GM19351 (cell line): ENCODE data around the gene FBXO31.
"Not testable (repeated sequence)": the region's sequence is repeated elsewhere in the genome, so short reads cannot be mapped to it uniquely, and the experiment has no call there.

Experiments used
- ATAC-seq: cut with Tn5 transposase; IDR thresholded peaks from one replicate; pipeline ENCODE4 v1.9.1; 2021; ENCODE audit warnings: mild to moderate bottlenecking, moderate library complexity; ENCODE audit not compliant: unreplicated experiment

Gene FBXO31

DNA sequence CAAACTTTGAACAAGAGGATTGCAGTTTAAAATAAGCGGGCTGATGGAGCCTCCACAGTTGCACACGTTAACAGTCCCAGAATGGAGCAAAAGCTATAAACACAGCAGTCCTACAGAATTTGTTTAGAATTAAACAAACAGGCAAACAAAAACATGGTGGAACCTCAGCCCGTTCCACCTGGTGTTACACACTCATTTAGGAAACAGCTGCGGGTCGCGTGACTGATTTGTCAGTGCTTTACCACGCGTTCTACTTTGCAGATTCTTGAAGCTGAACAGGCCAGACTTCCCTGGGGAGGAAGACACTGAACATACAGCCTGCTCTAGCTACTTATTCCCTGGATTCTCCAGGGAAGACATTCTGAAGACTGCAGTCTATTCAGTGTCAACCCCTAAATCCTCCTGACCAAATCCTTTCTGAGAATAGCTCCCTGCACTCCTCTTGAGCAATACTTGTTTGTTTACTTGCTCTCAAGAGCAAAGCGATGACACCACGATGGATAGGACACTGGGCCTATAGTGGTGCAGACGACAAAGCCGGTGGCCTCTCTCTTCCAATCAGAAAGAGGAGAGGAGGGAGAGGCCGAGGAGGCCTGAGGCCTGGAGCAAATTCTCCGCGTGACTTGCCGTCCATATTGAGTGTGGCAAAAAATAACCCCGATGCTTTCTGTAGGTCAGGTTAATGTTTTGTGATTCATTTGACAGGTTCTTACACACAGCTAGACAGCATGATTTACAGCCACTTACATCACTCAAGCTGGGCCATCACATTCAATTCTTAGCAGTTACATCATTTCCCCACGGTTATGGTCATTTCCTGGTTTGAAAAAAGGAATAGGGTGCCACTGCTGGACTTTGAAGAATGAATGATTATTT, 4.6 kb upstream of the FBXO31 start:
- peak; percentile 54 for ATAC-seq

DNA sequence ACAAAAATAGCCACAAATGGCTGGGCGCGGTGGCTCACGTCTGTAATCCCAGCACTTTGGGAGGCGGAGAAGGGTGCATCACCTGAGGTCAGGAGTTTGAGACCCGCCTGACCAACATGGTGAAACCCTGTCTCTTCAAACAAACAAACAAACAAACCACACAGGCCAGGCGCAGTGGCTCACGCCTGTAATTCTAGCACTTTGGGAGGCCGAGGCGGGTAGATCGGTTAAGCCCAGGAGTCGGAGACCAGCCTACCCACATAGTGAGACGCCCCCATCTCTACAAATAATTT, 1.2 kb upstream of the FBXO31 start:
- not testable (repeated sequence) for ATAC-seq

DNA sequence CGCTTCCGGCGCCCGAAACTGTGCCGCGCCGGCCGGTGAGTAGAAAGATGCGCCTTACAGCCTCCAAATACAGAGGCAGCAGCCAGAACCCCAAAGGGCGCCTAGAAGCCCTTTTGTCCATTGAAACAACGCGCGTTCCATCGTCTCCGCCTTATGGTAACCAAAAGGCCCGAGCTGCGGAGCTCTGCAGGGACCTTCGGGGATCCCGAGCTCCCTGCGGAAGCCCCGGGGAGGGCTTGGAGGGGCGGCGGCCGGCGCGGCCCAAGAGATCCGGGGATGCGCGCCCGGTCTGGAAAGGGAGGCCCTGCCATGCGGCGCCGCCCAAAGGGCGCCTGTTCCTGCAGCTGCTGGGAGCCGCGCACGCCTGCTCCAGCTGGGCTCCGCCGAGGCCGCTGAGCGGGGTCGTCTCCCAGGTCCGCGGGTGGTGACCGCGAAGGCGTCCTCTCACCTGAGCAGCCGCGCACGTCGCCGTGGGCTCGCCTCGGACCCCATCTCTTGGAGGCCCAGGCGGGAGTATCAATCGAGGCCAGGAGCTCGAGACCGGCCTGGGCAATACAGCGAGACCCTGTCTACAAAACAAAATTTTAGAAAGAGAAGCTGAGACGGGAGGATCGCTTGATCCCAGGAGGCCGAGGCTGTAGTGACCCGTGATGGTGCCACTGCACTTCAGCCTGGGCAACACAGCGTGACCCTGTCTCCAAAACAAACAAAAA, 742 bp upstream of the FBXO31 start:
- peak; percentile 31 for ATAC-seq

DNA sequence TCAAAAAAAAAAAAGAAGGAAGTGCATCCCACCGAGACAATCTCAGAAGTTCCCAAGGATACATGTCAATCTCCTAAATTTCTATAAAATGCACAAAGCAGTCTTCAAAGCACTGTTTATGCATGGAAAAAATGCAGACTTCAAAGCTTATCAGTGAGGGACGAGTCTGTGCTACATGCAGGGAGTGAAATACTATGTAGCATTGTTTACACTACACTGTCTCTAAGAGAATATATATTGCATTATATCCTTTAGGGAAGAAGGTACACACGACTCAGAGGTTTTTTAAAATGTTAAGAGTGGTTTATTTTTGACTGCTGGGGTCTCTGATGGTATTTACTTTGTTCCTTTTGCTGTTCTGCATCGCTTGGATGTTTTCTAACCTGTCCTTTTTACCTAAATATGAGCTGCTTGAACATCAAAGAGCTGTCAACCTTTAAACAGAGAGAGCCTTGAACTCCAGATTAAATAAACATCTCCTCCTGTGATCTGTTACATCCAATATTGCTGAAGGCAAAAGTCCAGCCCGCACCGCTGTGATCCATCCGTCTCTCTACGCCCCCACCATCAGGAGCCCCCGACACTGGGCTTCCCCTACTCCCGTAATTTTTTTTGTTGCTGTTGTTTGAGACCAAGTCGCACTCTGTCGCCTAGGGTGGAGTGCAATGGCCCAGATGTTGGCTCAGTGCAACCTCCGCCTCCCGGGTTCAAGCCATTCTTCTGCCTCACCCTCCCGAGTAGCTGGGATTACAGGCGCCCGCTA, 1.4 kb downstream of the FBXO31 start:
- ATAC-seq = no peak

DNA sequence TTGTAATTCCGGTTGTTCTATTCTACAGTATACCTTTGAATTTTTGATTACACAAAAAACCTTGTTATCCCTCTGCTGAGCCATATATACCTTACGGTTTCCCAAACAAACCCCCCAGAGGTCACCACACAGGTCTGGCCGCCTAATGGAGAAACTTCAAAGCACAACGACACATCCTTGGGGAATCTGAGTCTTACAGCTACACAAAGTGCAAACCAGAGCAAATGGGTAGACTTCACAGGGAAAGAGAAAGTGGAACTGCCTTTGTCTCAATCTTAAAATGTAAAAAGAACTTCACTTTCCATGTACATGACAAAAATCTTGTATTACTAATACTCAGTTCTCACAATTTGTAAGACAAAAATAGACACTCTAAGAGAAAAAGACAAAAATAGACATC, 2.7 kb downstream of the FBXO31 start:
- no peak for ATAC-seq

DNA sequence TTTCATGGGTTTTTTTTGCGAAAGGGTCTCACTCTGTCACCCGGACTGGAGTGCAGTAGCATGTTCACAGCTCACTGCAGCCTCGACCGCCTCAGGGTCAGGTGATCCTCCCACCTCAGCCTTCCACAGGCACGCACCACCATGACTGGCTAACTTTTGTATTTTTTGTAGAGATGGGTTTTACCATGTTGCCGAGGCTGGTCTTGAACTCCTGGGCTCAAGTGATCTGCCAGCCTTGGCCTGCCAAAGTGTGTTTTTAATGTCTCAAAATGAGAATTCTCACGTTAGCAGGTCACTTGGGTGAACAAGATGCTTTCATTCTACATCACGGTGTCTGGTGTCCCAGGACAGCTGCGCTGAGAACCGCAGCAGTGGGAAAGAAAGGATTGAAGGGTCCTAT, 3.2 kb downstream of the FBXO31 start:
- ATAC-seq = no peak

DNA sequence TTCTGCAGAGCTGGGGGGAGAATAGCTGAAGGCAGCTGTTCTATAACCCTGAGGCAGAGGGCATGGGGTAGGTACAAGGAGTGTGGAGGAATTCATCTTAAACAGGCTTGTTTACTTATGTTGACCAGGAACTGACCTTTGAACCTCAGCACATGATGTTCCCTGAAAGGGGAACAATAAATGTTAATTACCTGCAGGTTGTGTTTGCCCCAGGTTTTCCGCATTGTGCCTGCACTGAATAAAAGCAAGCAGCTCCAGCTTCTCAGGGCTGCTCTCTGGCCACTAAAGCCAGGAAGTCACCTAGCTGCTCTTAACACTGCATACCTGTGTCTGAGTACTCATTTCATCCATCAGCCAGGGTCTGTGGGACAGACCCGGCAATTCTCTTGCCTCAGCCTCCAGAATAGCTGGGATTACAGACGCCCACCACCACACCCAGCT, 4.2 kb downstream of the FBXO31 start:
- not testable (repeated sequence) for ATAC-seq

DNA sequence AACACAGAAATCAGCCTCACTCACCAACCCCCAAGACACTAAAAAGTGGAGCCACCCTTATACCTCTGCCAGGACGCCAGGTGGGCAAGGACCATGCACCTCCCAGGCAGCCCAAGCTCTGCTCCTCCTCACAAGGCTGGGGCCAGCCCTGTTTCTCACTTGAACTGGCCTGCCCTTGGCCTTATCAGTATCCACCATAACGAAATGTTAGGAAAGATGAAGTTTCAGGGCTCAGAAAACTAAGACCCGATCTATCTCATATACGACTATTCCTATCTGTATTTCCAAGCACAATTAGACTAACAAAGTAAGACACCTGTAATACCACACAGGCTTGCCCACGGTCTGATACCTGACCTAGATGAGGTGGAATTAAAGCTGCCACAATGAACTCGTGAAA, 6.9 kb downstream of the FBXO31 start:
- no peak for ATAC-seq

DNA sequence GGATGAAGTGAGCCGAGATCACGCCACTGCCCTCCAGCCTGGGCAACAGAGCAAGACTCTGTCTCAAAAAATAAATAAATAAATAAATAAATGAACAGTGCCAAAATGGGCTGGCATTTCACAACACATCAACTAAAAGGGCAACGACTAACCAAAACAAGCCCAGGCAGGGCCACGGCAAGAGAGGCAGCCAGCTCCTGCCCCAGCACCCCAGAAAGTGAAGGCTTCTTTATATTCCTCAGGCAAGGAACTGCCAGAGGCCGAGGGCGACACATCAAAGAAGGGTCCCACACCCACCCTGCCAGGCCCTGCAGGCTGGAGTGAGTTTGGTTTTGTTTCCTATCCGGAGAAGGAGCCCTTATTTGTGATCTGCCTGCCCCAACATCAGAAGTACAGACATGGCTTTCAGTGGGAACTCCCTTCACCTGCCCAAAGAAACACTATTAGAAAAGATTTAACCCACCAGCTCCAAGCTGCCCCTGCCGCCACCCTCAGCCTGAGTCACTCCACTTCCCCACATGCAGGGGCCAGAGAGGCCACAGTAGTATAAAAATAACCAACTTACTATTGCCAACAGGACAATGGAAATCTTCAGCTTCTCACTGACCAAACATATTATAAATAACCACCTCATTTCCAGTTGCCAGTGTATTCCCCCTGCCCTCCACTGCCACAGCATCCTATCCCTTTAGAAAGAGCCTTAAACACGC, 8.0 kb downstream of the FBXO31 start:
- ATAC-seq = no peak

DNA sequence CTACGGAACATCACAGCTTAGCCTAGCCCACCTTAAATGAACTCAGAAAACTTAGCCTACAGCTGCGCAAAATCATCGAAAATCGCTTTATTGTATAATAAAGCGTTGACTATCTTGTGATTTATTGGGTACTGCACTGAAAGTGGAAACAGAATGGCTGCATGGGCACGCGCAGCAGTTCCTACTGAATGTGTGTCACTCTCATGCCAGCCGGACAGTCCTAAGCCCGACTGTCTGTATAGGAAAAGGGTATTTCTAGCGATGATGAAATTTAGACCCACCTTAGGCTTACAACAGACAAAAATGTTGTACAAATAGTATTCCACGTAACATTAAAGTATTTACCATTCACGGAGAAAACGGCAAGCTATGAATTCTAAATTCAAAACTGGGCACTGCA, 9.3 kb downstream of the FBXO31 start:
- ATAC-seq = no peak

DNA sequence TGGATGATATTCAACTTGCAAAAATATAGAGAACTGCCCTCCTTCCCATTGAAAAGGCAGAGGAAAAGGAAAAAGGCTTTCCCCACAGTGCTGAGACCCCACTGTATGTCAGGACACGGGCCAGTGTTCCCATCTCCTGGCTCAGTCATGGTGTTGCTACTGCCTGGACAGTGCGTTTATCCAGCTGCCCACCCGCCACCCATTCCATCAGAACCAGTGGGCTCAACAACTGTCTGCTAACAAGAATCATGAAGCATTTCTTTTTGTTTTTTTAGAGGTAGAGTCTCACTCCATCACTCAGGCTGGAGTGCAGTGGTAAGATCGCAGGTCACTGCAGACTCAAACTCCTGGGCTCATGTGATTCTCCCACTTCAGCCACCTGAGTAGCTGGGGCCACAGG, 11.3 kb downstream of the FBXO31 start:
- no peak for ATAC-seq

DNA sequence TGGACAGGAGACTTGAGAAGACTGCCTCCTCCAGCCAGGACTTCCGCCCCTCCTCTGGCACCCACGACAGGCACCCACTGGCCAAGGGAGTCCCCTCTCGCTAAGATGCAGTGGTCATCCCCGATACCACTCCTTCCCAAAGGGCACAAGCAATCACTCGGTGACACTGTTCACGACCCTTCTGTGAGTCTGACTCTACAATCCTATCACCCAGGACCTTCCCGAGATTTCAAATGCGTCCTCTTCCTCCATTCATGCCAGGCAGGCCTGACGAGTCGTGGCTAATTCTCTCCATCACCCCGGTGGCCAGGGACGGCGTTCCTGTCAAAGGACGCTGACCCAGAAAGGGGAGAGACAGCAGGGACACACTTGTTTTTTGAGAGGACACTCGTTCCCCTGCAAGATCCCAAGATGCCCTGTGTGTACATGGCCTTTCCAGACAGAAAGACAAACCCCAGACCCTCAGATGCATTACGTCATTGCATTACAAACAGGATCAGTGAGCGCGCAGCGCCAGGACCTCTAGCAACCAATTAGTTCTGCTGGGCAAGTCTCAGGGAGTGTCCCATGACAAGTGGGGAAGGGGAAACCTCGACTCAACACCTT, 12.2 kb downstream of the FBXO31 start:
- no peak for ATAC-seq

DNA sequence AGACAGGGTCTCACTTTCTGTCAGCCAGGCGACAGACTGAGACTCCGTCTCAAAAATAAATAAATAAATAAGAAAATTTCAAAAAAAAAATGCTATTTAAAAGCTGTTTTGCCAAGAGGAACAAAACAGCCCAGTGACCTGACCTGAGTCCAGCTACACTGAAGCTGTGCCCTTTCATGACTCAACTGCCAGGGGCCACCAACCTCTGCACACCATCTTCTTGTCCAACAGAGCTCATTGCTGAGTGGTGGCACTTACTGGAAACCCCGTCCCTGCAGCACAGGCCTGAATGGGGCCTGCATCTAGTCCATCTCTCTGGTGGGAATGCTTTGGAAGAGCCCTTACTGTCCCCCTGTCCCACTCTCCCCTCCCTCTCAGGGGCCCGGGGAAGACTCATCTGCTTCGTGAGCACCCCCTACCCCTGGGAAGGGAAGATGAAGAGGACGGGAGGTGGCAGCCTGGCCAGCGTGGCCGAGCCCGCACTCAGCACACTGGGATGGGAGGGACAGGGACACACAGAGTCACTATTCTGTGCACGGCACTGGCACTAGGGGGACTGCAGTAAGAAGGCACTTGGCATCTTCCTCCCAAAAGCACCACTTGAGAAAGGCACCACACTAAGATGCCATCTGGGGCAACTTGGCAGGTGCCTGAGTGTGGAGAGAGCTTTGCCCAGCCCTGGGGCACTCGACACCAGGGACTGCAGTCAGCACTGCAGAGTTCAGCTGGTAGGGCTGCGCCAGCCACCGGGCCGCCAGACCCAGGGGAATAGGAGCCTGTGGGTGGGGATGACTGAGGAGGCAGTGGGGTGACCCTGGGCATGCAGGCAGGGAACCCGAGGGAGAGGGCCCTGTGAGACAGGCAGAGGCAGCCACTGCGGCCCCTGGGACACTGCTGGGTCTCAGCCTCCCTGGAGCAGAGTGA, 13.5 kb downstream of the FBXO31 start:
- no peak for ATAC-seq

DNA sequence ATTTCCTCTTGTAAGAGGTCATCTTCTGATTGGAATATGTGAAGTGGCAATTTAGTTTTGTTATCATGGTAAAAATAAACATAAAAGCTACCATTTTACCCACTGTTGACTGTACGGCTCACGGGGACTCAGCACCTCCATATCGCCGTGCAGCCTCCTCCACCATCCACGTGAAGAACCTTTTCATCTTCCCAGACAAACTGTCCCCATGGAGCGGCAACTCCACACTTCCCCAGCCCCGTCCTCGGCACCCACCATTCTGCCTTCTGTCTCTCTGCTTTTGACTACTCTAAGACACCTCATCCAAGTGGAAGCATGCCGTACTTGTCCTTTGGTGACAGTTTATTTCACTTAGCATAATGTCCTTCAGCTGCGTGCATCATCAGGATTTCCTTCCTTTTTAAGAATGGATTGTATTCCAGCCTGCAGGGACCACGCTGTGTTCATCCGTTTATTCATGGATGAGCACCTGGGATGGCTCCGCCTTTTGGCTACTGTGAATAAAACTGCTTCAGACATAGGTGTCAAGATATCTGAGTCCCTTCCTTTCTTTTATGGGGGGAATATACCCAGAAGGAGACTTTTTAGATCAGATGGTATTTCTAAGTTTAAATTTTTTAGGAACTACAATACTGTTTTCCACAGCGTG, 14.3 kb downstream of the FBXO31 start:
- no peak for ATAC-seq

DNA sequence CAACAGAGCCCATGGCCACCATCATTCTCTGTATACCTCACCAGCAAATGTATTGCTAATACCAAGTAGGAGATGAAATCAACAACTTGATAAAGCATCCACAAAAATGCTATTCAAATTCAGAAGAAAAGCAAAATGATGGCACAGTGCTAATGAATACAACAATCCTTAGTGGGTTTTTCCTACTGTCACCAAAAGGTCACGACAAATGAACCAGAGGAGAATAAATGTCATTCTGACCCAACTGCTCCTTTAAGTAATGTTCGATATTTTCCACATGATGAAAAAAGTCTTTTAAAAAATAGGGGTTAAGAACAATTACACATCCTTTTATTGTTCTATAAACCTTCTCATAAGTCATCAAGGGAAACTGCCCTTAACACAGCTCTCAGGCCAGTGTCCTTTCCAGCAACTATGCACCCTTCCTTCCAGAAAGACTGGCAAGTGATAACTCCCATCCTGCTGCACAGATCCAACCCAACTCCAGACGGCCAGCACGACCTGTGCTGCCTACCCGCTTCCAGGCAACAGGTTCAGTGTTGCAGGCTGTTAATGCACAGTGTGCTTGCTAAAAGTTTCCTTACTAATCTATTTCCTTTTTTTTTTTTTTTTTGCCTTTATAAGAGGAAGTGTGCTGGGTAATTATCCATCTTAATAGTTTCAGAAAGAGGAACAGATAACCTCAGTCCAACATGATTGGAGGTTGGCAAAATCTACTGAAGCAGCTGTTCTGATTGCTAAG, 15.4 kb downstream of the FBXO31 start:
- no peak for ATAC-seq

DNA sequence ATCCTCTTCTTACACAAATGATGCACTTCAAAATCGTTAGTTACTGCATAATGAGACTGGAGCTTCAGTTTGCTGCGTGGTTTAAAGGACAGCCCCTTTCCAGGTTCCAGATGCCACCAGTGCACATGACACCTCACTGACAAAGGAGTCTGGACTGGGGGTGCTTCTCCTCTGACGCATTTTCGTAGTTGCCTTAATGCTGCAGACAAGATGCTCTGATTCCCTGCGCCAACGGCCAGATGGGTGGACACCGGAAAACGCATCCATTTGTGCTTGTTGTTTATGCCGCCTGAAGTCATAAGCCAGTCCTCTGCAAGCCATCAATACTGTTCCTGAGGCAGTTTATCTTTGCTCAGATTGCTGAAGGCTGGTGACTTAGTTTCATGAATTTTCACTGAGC, 16.0 kb downstream of the FBXO31 start:
- ATAC-seq = no peak

DNA sequence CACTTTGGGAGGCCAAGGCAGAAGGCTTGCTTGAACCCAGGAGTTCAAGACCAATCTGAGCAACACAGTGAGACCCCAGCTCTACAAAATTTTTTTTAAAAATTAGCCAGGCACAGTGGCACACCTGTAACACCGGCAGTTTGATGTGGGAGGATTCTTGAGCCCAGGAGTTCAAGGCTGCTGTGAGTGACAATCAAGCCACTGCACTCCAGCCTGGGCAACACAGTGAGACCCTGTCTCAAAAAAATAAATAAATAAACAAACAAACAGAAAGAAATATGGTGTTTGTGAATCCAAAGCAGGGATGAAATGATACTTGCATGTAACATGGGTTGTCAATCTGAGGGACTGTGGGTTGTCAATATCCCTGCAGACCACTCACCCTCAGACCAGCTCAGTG, 16.6 kb downstream of the FBXO31 start:
- no peak for ATAC-seq

DNA sequence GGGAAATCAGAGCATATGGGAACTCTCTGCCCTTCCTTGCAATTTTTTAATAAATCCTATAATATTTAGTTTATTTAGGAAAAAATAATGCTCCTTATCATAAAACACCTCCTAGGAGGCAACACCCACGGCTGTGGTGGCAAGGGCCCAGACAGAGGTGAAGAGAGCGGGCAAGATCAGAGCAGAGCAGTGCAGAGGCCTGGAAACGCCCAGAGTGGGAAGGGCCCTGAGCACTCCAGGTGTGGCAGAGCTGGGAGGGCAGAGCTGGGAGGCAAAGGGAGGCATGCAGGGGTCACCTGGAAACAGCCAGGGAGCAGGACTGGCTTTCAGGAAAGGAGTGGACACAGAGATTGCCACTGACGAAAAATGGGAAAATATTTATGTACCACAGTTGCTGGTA, 17.3 kb downstream of the FBXO31 start:
- no peak for ATAC-seq
